HFF-Myc (cell line): ENCODE data around the gene OPCML.

Experiments used
- DNase-seq: peaks from one replicate; pipeline ENCODE4 v3.0.0-alpha.2; 2011; ENCODE audit warnings: low read depth; ENCODE audit errors: extremely low read depth
- H3K4me3 ChIP-seq: replicated peaks from 2 replicates; pipeline ENCODE4 v1.5.1; 2011; ENCODE audit warnings: low read depth, mild to moderate bottlenecking, control low read depth, low read length
- TF ChIP-seq, protein P1 (sequence below): IDR thresholded peaks from 2 replicates; pipeline ENCODE4 v1.5.1; 2012; ENCODE audit warnings: mild to moderate bottlenecking, low read depth, low read length, control low read depth; ENCODE audit errors: missing control alignments

Gene OPCML

DNA sequence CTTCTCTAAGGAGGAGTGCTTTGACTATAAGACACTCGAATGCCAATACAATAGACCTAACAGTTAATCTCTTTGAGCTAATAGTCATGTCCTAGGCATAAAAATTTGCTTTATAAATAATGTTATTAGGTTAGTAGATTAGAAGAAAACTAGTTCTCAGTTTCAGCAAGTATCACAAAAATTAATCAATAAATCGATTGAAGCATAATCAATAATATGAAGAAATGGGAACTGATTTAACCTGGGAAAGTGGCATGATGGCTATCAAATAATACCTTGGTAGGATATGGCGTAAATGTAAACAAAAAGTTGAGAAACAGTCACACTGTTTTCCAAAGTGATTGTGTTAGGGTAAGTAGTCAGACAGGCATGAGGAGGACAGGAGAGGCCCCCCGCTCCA is 676.3 kb downstream of the OPCML start:
- DNase-seq: no peak
- no peak overlapping the region for H3K4me3 ChIP-seq
- TF ChIP-seq, protein P1, sequence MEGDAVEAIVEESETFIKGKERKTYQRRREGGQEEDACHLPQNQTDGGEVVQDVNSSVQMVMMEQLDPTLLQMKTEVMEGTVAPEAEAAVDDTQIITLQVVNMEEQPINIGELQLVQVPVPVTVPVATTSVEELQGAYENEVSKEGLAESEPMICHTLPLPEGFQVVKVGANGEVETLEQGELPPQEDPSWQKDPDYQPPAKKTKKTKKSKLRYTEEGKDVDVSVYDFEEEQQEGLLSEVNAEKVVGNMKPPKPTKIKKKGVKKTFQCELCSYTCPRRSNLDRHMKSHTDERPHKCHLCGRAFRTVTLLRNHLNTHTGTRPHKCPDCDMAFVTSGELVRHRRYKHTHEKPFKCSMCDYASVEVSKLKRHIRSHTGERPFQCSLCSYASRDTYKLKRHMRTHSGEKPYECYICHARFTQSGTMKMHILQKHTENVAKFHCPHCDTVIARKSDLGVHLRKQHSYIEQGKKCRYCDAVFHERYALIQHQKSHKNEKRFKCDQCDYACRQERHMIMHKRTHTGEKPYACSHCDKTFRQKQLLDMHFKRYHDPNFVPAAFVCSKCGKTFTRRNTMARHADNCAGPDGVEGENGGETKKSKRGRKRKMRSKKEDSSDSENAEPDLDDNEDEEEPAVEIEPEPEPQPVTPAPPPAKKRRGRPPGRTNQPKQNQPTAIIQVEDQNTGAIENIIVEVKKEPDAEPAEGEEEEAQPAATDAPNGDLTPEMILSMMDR: no peak

DNA sequence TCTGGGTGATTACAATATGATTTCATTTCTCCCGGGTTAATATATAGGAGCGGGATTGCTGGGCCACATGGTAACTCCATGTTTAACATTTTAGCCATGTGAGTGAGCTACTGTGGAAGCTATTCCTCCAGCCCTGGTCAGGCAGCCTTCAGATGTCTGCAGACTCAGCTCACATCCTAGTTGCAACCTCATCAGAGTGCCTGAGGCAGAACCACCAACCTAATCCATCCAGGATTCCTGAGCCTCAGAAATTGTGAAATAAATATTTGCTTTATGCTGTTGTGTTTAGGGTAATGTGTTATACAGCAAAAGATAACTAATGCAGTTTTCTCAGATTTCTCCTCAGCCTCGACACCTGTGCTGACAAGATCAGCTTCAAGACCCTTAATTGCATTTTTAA is 676.8 kb downstream of the OPCML start:
- TF ChIP-seq, protein P1: no peak
- no peak overlapping the region for H3K4me3 ChIP-seq
- no peak for DNase-seq

DNA sequence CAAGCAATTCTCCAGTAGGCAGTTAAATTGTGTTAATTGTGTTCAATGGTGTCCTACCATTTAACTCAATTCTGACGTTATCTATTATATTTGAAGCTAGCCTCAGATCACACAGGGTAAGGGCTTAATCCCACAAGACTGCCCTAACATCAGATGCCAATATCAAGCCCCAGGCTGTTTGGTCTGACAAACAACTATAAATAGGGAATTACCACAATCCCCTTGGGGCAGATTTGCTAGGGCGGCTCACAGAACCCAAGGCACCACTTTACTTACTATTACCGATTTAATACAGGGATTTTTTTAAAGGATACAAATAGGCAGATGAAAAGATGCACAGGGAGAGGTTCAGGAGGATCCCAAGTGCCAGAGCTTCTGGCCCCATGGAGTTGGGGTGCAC is 678.4 kb downstream of the OPCML start:
- DNase-seq: no peak
- TF ChIP-seq, protein P1: no peak
- H3K4me3 ChIP-seq: no peak overlapping the region

DNA sequence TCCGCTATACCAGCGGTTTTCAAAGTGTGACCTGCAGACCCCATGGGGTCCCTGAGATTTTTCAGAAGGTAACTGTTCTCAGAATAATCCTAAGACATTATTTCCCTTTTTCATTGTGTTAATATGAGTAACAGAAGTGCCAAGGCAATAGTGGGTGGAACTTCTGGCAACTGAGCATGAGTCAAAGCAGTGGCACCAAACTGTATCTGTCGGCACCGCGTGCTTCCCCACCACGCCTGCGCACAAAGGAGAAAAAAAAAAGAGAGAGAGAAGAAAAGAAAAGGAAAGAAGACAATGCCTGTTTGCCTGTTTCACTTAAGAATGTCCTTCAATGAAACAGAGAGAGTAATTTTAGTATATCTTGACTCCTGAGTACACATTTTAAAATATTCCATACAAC is 679.9 kb downstream of the OPCML start:
- no peak overlapping the region for H3K4me3 ChIP-seq
- DNase-seq: no peak
- TF ChIP-seq, protein P1: no peak

DNA sequence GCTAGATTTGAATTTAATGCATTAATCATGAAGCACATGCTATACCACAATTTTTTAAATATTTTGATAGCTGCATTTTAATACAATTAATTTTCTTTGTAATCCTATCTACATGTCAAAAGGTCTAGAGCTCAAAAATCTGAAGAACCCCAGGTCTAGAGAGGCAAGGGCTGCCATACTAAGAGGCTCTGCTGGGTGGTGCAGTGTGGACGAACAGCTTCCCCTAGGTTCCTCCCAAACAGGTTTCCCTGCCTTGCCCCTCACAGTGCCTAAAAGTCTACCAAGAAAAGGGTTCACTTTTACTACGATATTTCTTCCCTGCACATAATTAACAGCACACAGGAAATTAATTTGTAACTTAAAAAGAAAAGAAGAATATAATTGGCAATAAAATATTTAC is 681.1 kb downstream of the OPCML start:
- no peak overlapping the region for H3K4me3 ChIP-seq
- DNase-seq: no peak
- TF ChIP-seq, protein P1: no peak

DNA sequence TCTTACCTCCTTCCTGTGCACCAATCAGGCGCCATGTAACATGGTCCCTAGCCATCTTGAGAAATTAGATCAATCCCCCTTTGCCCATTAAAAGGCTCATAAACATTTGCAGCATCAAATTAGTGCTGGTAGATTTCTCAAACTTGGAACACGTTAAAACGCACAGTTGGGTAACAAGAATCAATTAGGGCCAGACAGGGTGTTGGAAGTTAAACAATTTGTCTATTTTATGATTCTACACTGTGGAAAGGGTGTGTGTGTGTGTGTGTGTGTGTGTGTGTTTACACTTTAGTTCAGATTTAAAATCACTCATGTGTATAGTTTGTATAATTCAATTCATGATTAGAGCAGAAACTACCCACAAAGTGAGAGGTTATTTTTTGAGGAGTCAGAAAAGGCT is 682.0 kb downstream of the OPCML start:
- TF ChIP-seq, protein P1: no peak
- H3K4me3 ChIP-seq: no peak overlapping the region
- no peak for DNase-seq

DNA sequence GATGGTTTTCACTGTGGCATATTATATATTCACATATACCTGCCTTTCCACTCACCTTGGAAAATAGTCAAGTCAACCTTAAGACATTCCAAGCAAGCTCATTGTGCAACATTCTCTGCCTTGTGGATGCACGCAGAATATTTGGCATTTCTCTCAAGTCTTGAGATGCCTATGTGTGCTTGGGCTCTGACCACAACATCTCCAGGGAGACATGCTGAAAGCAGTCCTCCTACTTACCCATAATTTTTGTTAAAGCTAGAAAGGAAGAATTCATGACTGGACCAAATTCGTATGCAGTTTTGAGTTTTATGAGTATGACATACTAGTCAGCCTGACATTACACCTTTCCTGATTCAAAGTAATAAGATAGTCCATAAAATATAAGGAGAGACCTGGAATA is 684.0 kb downstream of the OPCML start:
- no peak for DNase-seq
- TF ChIP-seq, protein P1: no peak

More for the DNA sequence above, 684.0 kb downstream of the OPCML start:
- no peak overlapping the region for H3K4me3 ChIP-seq
